H1 (cell line): ENCODE data around the gene PEAK3.

Source experiments
- EZH2 ChIP-seq: fragments of 200-600 bp; sonication (generic); IDR thresholded peaks from 2 replicates; pipeline ENCODE4 v1.7.1; 2012; ENCODE audit warnings: low read depth, mild to moderate bottlenecking, moderate library complexity, low read length, inconsistent platforms; ENCODE audit not compliant: severe bottlenecking
- POLR2A ChIP-seq, 2 experiments: IDR thresholded peaks; 1 replicate in 1 of 2; 2 replicates in 1 of 2; pipeline ENCODE4 v1.6.1; 2011; ENCODE audit warnings: low read depth in 2 of 2, low read length in 2 of 2, mild to moderate bottlenecking in 2 of 2; ENCODE audit errors: control extremely low read depth in 1 of 2
- SIRT6 ChIP-seq: IDR thresholded peaks from one replicate; pipeline ENCODE4 v1.7.1; 2012; ENCODE audit warnings: low read length, inconsistent platforms
- SP2 ChIP-seq: IDR thresholded peaks from 2 replicates; pipeline ENCODE4 v1.6.1; 2012; ENCODE audit warnings: mild to moderate bottlenecking, low read length, inconsistent platforms
- TF ChIP-seq, protein P1 (sequence below), 3 experiments: IDR thresholded peaks; 1 replicate in 2 of 3; 2 replicates in 1 of 3; pipeline versions ENCODE4 v1.5.1 to v1.6.1; 2011; ENCODE audit warnings: low read length in 3 of 3, mild to moderate bottlenecking in 3 of 3, inconsistent platforms in 2 of 3, low read depth in 1 of 3, moderate library complexity in 1 of 3; ENCODE audit not compliant: insufficient read depth in 1 of 3; ENCODE audit errors: control extremely low read depth in 1 of 3

DNA sequence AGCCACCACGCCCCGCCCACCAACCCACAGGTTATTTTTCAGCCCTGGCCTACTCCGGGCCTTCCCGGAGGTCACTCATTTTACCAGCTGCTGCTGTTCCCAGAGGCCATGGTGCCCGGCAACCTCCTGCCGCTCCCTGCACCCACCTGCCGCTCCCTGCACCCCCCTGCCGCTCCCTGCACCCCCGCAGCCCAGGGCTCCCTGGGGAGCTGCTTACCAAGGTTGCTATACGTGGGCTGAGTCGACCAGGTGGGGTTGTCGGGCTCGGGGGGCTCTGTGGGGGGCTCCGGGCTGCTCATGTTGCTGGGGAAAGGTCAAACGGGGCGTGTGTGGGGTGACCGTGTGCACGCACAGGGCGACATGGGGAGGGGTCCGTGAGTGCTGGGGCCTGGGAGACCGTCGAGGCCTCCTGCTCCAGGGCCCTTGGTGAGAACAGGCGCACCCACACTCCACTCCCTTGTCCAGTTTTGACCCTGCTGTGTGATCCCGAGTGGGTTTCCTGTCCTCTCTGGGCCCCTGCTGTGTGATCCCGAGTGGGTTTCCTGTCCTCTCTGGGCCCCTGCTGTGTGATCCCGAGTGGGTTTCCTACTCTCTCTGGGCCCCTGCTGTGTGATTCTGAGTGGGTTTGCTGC, 1.2 kb downstream of the PEAK3 start:
- TF ChIP-seq, protein P1, sequence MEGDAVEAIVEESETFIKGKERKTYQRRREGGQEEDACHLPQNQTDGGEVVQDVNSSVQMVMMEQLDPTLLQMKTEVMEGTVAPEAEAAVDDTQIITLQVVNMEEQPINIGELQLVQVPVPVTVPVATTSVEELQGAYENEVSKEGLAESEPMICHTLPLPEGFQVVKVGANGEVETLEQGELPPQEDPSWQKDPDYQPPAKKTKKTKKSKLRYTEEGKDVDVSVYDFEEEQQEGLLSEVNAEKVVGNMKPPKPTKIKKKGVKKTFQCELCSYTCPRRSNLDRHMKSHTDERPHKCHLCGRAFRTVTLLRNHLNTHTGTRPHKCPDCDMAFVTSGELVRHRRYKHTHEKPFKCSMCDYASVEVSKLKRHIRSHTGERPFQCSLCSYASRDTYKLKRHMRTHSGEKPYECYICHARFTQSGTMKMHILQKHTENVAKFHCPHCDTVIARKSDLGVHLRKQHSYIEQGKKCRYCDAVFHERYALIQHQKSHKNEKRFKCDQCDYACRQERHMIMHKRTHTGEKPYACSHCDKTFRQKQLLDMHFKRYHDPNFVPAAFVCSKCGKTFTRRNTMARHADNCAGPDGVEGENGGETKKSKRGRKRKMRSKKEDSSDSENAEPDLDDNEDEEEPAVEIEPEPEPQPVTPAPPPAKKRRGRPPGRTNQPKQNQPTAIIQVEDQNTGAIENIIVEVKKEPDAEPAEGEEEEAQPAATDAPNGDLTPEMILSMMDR (IDR thresholded peaks at IDR 0.05; ENCODE audit: control extremely low read depth in 1 of 3, insufficient read depth in 1 of 3, low read depth in 1 of 3, low read length in 3 of 3): no peak
- TF ChIP-seq SP2 (no peak), EZH2 (no peak), SIRT6 (no peak), POLR2A (IDR thresholded peaks at IDR 0.05; ENCODE audit: control extremely low read depth in 1 of 2, low read depth in 2 of 2, low read length in 2 of 2) (no peak)
